K562 (cell line): Measurements from ENCODE around the gene DNAAF6. TPM values are rescaled to one million over a fixed set of nuclear protein-coding genes. Genes with fewer than 3 reads are reported as not detected.

Experiments used
- EWSR1 ChIP-seq: fragments of 450-650 bp; IDR thresholded peaks from 2 replicates; pipeline ENCODE4 v1.6.1; 2018; ENCODE audit warnings: borderline replicate concordance, mild to moderate bottlenecking, low read depth, moderate library complexity; ENCODE audit not compliant: partially characterized antibody
- GTF2A2 ChIP-seq: IDR thresholded peaks from 2 replicates; pipeline ENCODE4 v1.6.1; 2016; ENCODE audit warnings: mild to moderate bottlenecking, missing genetic modification characterization, missing compliant biosample characterization
- HNRNPLL ChIP-seq: fragments of 200-400 bp; formaldehyde crosslinking; IDR thresholded peaks from 2 replicates; pipeline ENCODE4 v1.6.1; 2017; ENCODE audit warnings: low read length, low read depth, mild to moderate bottlenecking; ENCODE audit not compliant: poor library complexity, severe bottlenecking
- KHSRP ChIP-seq: fragments of 450-650 bp; IDR thresholded peaks from 2 replicates; pipeline ENCODE4 v1.6.1; 2017
- NFIX ChIP-seq: fragments of 250-450 bp; sonication (Bioruptor Pico); IDR thresholded peaks from 2 replicates; pipeline ENCODE4 v1.4.0; 2020; ENCODE audit warnings: low read depth, mild to moderate bottlenecking, moderate library complexity
- NRF1 ChIP-seq, 2 experiments: fragments of 450-650 bp; IDR thresholded peaks in 1 of 2; conservative IDR thresholded peaks in 1 of 2; 2 replicates each; pipeline ENCODE4 v1.6.1; 2014; ENCODE audit warnings: mild to moderate bottlenecking in 2 of 2
- NUFIP1 ChIP-seq: fragments of 450-650 bp; IDR thresholded peaks from 2 replicates; pipeline ENCODE4 v1.6.1; 2018; ENCODE audit not compliant: partially characterized antibody
- SETDB1 ChIP-seq: IDR thresholded peaks from one replicate; pipeline ENCODE4 v1.6.1; 2012; ENCODE audit warnings: low read length, control low read depth, inconsistent platforms
- ZNF217 ChIP-seq: sonication (generic); formaldehyde crosslinking; IDR thresholded peaks from 2 replicates; pipeline ENCODE4 v1.8.0; 2022; ENCODE audit warnings: mild to moderate bottlenecking, missing genetic modification reagents
- ZNF764 ChIP-seq: fragments of 250-450 bp; sonication (Bioruptor Pico); IDR thresholded peaks from 2 replicates; pipeline ENCODE4 v1.4.0; 2020; ENCODE audit warnings: low read depth, mild to moderate bottlenecking, moderate library complexity
- polyA plus RNA-seq, 8 experiments: library from polyadenylated mRNA; depleted of rRNA in 4 of 8; stranded (reverse) in 5 of 8; unstranded in 3 of 8; fragments of >200 nt; fragmentation: Nextera tagmentation in 2 of 8; fragmentation: Illumina TruSeq in 1 of 8; extraction: Ambion mirVana in 2 of 8; extraction: Trizol in 1 of 8; gene quantifications; 2 replicates each; pipeline versions ENCODE4 v1.2.1 to v1.2.3, GENCODE V29; 2011 to 2014; ENCODE audit warnings: inconsistent platforms in 1 of 8, missing spikeins in 1 of 8
- total RNA-seq, 7 experiments: library from RNA; depleted of rRNA in 6 of 7; stranded (reverse); fragments of >200 nt in 6 of 7; fragmentation: Illumina TruSeq in 2 of 7; extraction: Trizol in 2 of 7; gene quantifications; 2 replicates each; pipeline versions ENCODE4 v1.2.1 to v1.2.3, GENCODE V29; 2011 to 2021; ENCODE audit warnings: low replicate concordance in 1 of 7
- TF ChIP-seq, protein P1 (sequence below), 3 experiments: IDR thresholded peaks in 2 of 3; conservative IDR thresholded peaks in 1 of 3; 2 replicates each; pipeline ENCODE4 v1.5.1; 2011 to 2012; ENCODE audit warnings: low read length in 3 of 3, mild to moderate bottlenecking in 3 of 3, control low read depth in 2 of 3, improper control_type of control experiment in 1 of 3, inconsistent platforms in 1 of 3, low read depth in 1 of 3, mixed read lengths in 1 of 3, moderate library complexity in 1 of 3; ENCODE audit not compliant: insufficient read depth in 2 of 3
- TF ChIP-seq, protein P2 (sequence below): fragments of 250-450 bp; sonication (Bioruptor Pico); IDR thresholded peaks from 2 replicates; pipeline ENCODE4 v1.8.0; 2021; ENCODE audit warnings: mild to moderate bottlenecking, moderate library complexity
- TF ChIP-seq, protein P3 (sequence below): sonication (generic); formaldehyde crosslinking; IDR thresholded peaks from 2 replicates; pipeline ENCODE4 v1.8.1; 2023; ENCODE audit warnings: mild to moderate bottlenecking, missing genetic modification reagents
- TF ChIP-seq, protein P4 (sequence below): sonication (generic); formaldehyde crosslinking; IDR thresholded peaks from 2 replicates; pipeline ENCODE4 v1.8.0; 2022; ENCODE audit warnings: mild to moderate bottlenecking, missing genetic modification reagents
- TF ChIP-seq, protein P5 (sequence below), 2 experiments: fragments of 450-650 bp; IDR thresholded peaks; 2 replicates each; pipeline ENCODE4 v1.6.1; 2016
- TF ChIP-seq, protein P6 (sequence below): fragments of 450-650 bp; conservative IDR thresholded peaks from 2 replicates; pipeline ENCODE4 v1.6.1; 2016; ENCODE audit warnings: missing genetic modification characterization, low read depth, mild to moderate bottlenecking, missing compliant biosample characterization, moderate library complexity

The DNAAF6 gene
- total and polyA plus RNA-seq, 9 of the 15 experiments (the other 6 are each of a cell fraction or from before 2014, with no cell fraction given) = 0.04 to 0.17 (median 0.14) TPM; not detected in 4

DNA sequence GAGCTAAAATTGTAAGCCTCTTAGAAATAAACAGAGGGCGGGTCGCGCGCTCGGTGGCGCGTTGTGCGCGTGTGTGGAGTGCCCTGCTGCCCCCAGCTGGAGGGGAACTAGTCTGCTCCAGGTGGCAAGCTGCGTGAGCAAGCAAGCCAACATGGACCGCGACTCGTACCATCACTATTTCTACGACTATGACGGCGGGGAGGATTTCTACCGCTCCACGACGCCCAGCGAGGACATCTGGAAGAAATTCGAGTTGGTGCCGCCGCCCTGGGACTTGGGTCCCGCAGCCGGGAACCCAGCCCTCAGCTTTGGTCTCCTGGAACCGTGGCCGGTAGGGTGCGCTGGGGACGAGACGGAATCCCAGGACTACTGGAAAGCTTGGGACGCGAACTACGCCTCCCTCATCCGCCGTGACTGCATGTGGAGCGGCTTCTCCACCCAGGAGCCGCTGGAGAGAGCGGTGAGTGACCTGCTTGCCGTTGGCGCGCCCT lies 66.1 kb downstream of the DNAAF6 start (continued):
- TF ChIP-seq NRF1 (conservative IDR thresholded peaks at IDR 0.05 in 1 of 2, IDR thresholded peaks at IDR 0.05 in 1 of 2) = peak in 1 of 2 experiments; percentile 6; a peak in 2 of 4 replicates
- no peak for TF ChIP-seq ZNF764 (CRISPR knock-in tag)
- TF ChIP-seq, protein P1, sequence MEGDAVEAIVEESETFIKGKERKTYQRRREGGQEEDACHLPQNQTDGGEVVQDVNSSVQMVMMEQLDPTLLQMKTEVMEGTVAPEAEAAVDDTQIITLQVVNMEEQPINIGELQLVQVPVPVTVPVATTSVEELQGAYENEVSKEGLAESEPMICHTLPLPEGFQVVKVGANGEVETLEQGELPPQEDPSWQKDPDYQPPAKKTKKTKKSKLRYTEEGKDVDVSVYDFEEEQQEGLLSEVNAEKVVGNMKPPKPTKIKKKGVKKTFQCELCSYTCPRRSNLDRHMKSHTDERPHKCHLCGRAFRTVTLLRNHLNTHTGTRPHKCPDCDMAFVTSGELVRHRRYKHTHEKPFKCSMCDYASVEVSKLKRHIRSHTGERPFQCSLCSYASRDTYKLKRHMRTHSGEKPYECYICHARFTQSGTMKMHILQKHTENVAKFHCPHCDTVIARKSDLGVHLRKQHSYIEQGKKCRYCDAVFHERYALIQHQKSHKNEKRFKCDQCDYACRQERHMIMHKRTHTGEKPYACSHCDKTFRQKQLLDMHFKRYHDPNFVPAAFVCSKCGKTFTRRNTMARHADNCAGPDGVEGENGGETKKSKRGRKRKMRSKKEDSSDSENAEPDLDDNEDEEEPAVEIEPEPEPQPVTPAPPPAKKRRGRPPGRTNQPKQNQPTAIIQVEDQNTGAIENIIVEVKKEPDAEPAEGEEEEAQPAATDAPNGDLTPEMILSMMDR (IDR thresholded peaks at IDR 0.05 in 2 of 3, conservative IDR thresholded peaks at IDR 0.05 in 1 of 3; ENCODE audit: insufficient read depth in 2 of 3, low read depth in 1 of 3, low read length in 3 of 3) = peak; percentile 17 to 35 (median 24); a peak in 2 of 6 replicates
- TF ChIP-seq HNRNPLL = no peak
- TF ChIP-seq, protein P2, sequence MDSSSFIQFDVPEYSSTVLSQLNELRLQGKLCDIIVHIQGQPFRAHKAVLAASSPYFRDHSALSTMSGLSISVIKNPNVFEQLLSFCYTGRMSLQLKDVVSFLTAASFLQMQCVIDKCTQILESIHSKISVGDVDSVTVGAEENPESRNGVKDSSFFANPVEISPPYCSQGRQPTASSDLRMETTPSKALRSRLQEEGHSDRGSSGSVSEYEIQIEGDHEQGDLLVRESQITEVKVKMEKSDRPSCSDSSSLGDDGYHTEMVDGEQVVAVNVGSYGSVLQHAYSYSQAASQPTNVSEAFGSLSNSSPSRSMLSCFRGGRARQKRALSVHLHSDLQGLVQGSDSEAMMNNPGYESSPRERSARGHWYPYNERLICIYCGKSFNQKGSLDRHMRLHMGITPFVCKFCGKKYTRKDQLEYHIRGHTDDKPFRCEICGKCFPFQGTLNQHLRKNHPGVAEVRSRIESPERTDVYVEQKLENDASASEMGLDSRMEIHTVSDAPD (CRISPR knock-in tag) = no peak
- TF ChIP-seq, protein P3, sequence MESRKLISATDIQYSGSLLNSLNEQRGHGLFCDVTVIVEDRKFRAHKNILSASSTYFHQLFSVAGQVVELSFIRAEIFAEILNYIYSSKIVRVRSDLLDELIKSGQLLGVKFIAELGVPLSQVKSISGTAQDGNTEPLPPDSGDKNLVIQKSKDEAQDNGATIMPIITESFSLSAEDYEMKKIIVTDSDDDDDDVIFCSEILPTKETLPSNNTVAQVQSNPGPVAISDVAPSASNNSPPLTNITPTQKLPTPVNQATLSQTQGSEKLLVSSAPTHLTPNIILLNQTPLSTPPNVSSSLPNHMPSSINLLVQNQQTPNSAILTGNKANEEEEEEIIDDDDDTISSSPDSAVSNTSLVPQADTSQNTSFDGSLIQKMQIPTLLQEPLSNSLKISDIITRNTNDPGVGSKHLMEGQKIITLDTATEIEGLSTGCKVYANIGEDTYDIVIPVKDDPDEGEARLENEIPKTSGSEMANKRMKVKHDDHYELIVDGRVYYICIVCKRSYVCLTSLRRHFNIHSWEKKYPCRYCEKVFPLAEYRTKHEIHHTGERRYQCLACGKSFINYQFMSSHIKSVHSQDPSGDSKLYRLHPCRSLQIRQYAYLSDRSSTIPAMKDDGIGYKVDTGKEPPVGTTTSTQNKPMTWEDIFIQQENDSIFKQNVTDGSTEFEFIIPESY (CRISPR knock-in tag) = peak; percentile 11; the same call in 1 of the 2 replicates
- TF ChIP-seq NUFIP1 = no peak
- TF ChIP-seq ZNF217 (CRISPR knock-in tag) = no peak
- no peak for TF ChIP-seq GTF2A2 (tag)
- TF ChIP-seq, protein P4, sequence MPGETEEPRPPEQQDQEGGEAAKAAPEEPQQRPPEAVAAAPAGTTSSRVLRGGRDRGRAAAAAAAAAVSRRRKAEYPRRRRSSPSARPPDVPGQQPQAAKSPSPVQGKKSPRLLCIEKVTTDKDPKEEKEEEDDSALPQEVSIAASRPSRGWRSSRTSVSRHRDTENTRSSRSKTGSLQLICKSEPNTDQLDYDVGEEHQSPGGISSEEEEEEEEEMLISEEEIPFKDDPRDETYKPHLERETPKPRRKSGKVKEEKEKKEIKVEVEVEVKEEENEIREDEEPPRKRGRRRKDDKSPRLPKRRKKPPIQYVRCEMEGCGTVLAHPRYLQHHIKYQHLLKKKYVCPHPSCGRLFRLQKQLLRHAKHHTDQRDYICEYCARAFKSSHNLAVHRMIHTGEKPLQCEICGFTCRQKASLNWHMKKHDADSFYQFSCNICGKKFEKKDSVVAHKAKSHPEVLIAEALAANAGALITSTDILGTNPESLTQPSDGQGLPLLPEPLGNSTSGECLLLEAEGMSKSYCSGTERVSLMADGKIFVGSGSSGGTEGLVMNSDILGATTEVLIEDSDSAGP (CRISPR knock-in tag) = no peak
- no peak for TF ChIP-seq KHSRP
- TF ChIP-seq, protein P5, sequence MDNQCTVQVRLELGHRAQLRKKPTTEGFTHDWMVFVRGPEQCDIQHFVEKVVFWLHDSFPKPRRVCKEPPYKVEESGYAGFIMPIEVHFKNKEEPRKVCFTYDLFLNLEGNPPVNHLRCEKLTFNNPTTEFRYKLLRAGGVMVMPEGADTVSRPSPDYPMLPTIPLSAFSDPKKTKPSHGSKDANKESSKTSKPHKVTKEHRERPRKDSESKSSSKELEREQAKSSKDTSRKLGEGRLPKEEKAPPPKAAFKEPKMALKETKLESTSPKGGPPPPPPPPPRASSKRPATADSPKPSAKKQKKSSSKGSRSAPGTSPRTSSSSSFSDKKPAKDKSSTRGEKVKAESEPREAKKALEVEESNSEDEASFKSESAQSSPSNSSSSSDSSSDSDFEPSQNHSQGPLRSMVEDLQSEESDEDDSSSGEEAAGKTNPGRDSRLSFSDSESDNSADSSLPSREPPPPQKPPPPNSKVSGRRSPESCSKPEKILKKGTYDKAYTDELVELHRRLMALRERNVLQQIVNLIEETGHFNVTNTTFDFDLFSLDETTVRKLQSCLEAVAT (IDR thresholded peaks at IDR 0.05) = no peak
- no peak for TF ChIP-seq EWSR1
- TF ChIP-seq, protein P6, sequence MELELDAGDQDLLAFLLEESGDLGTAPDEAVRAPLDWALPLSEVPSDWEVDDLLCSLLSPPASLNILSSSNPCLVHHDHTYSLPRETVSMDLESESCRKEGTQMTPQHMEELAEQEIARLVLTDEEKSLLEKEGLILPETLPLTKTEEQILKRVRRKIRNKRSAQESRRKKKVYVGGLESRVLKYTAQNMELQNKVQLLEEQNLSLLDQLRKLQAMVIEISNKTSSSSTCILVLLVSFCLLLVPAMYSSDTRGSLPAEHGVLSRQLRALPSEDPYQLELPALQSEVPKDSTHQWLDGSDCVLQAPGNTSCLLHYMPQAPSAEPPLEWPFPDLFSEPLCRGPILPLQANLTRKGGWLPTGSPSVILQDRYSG (tag) = no peak
- TF ChIP-seq SETDB1 = no peak
- no peak for TF ChIP-seq NFIX
